Activated naive CD4-positive, alpha-beta T cell (primary cell): Measurements from ENCODE around the gene PDCD6IP.
"Not testable (repeated sequence)": the region's sequence is repeated elsewhere in the genome, so short reads cannot be mapped to it uniquely, and the experiment has no call there.

ENCODE experiments used
- DNase-seq, 4 experiments: peaks; one replicate each; lab custom pipeline; 2025; lab: John Stamatoyannopoulos, UW

The PDCD6IP gene

GRCh38 chr3:33792167-33792892 lies 6.1 kb upstream of the PDCD6IP start:
- DNase-seq = no peak

- no peak for DNase-seq
Observed at GRCh38 chr3:33795131-33795530, 3.3 kb upstream of the PDCD6IP start.

GRCh38 chr3:33795856-33796536 lies 2.4 kb upstream of the PDCD6IP start:
- DNase-seq = no peak

GRCh38 chr3:33798113-33798417 lies 365 bp upstream of the PDCD6IP start:
- peak in 2 of 4 experiments; percentile 47 for DNase-seq

- DNase-seq = no peak
Observed at GRCh38 chr3:33799202-33799551, 747 bp downstream of the PDCD6IP start.

- no peak for DNase-seq
Observed at GRCh38 chr3:33803252-33803651, 4.8 kb downstream of the PDCD6IP start.

- DNase-seq = no peak
Observed at GRCh38 chr3:33803894-33804526, 5.6 kb downstream of the PDCD6IP start.

GRCh38 chr3:33807191-33807590 lies 8.8 kb downstream of the PDCD6IP start:
- no peak for DNase-seq

- DNase-seq = no peak
Observed at GRCh38 chr3:33808559-33808958, 10.1 kb downstream of the PDCD6IP start.

- no peak for DNase-seq
Observed at GRCh38 chr3:33810545-33810944, 12.1 kb downstream of the PDCD6IP start.

GRCh38 chr3:33821989-33822388 lies 23.6 kb downstream of the PDCD6IP start:
- no peak for DNase-seq

GRCh38 chr3:33823821-33824220 lies 25.4 kb downstream of the PDCD6IP start:
- no peak for DNase-seq

- DNase-seq = no peak
Observed at GRCh38 chr3:33825111-33825510, 26.7 kb downstream of the PDCD6IP start.

GRCh38 chr3:33826206-33826605 lies 27.8 kb downstream of the PDCD6IP start:
- DNase-seq = no peak

- no peak for DNase-seq
Observed at GRCh38 chr3:33826688-33827087, 28.3 kb downstream of the PDCD6IP start.

- no peak for DNase-seq
Observed at GRCh38 chr3:33829720-33830119, 31.3 kb downstream of the PDCD6IP start.

GRCh38 chr3:33831053-33831452 lies 32.6 kb downstream of the PDCD6IP start:
- no peak for DNase-seq

- no peak for DNase-seq
Observed at GRCh38 chr3:33833408-33834095, 35.1 kb downstream of the PDCD6IP start.

GRCh38 chr3:33834096-33834453 lies 35.6 kb downstream of the PDCD6IP start:
- no peak for DNase-seq

- not testable (repeated sequence) for DNase-seq
Observed at GRCh38 chr3:33837182-33837581, 38.8 kb downstream of the PDCD6IP start.

- no peak for DNase-seq
Observed at GRCh38 chr3:33839283-33839682, 40.9 kb downstream of the PDCD6IP start.

GRCh38 chr3:33840179-33840578 lies 41.7 kb downstream of the PDCD6IP start:
- DNase-seq = no peak
